Measurements from ENCODE around the gene LRRC23. TPM values are rescaled to one million over a fixed set of nuclear protein-coding genes. Genes with fewer than 3 reads are reported as not detected.
A peak's percentile ranks its signal among the peaks of the same experiment; 100 is the strongest.

Gene LRRC23
- total and polyA plus RNA-seq, 2 of the 4 experiments (the other 2 are of a cell fraction) = 11.1 to 11.4 TPM

- Histone ChIP-seq H2BK5ac (ENCODE audit: low read depth, low read length, poor library complexity, severe bottlenecking) (peak overlapping the region; percentile 18), H4K91ac (ENCODE audit: insufficient read depth, low read depth, low read length) (no peak overlapping the region; the same call in 1 of the 2 replicates), H2BK120ac (ENCODE audit: low read depth, low read length) (no peak overlapping the region), H3K23ac (ENCODE audit: low read depth, low read length) (peak overlapping the region; percentile 43; the same call in 1 of the 2 replicates), H3K9me3 (ENCODE audit: control insufficient read depth, insufficient read depth, low read length) (no peaks in the 10 kb centered on the region), H3K27me3 (ENCODE audit: control insufficient read depth, insufficient read depth, low read length) (no peaks in the 10 kb centered on the region), H3K9ac (ENCODE audit: low read depth, low read length) (no peak overlapping the region; the same call in 1 of the 2 replicates), H3K56ac (ENCODE audit: extremely low read depth, insufficient read depth, low read length) (no peak overlapping the region), H2AK5ac (ENCODE audit: low read depth, low read length) (no peak overlapping the region; the same call in 1 of the 2 replicates), H2AK9ac (replicated peaks; ENCODE audit: low read depth, low read length, poor library complexity) (peak overlapping the region; percentile 33), H3K9me1 (ENCODE audit: insufficient read depth, low read length) (peaks cover 9% of the 10 kb centered on the region), H4K8ac (ENCODE audit: low read depth in 2 of 2, low read length in 2 of 2) (0 out of 4 replicates have a peak overlapping the region, but pooled peaks of 1 of the 2 experiments have one; percentile 1), H2BK15ac (ENCODE audit: low read depth, low read length) (no peak overlapping the region), H4K5ac (ENCODE audit: low read depth, low read length) (no peak overlapping the region), H3K18ac (ENCODE audit: low read depth, low read length) (no peak overlapping the region), H2AFZ (replicated peaks; ENCODE audit: low read length, poor library complexity) (no peak overlapping the region), H2BK20ac (ENCODE audit: low read depth, low read length) (no peak overlapping the region), H3K36me3 (ENCODE audit: control insufficient read depth, insufficient read depth, low read length) (peaks cover 46% of the 10 kb centered on the region), H3K4me2 (ENCODE audit: low read depth, low read length) (no peak overlapping the region), H4K20me1 (ENCODE audit: insufficient read depth, low read length) (peaks cover 55% of the 10 kb centered on the region), H3K27ac (ENCODE audit: insufficient read depth, low read length) (peak overlapping the region; percentile 8; the same call in 1 of the 2 replicates), H3K4me3 (ENCODE audit: insufficient read depth, low read depth, low read length) (no peak overlapping the region), H3K79me1 (ENCODE audit: low read depth in 1 of 2, low read length in 2 of 2) (peaks cover 6 to 65% of the 10 kb centered on the region in 2 experiments; a peak in 3 of 4 replicates), H3K14ac (replicated peaks; ENCODE audit: low read depth, low read length) (no peak overlapping the region), H3K4me1 (ENCODE audit: control insufficient read depth, insufficient read depth, low read length) (peaks cover 14% of the 10 kb centered on the region), H3K4ac (ENCODE audit: low read depth, low read length) (no peak overlapping the region; the same call in 1 of the 2 replicates)
- BruUV-seq (replicated peaks) = no TSS peak
- dilution Hi-C loops (cut with HindIII; ENCODE audit: low sequenced_read_pairs, unreplicated experiment) (no loop called here), in situ Hi-C loops (cut with MboI; ENCODE audit: low sequenced_read_pairs) (no loop called here), intact Hi-C loops (cut with micrococcal nuclease) (no loop called here)
- ChIA-PET CTCF (no interaction called here), POLR2A (ENCODE audit: unreplicated experiment) (interaction anchor here (0.6 kb wide), 1 partner anchor 245 kb away, joined by 6 read pairs; no protein-coding TSS in a partner anchor)
- TF ChIP-seq CEBPB (IDR thresholded peaks at IDR 0.05; ENCODE audit: low read depth, low read length) (no peak), NFE2L2 (IDR thresholded peaks at IDR 0.05; ENCODE audit: low read depth, low read length) (no peak), MAZ (IDR thresholded peaks at IDR 0.05; ENCODE audit: borderline replicate concordance, low read depth, low read length) (no peak), RFX5 (IDR thresholded peaks at IDR 0.05; ENCODE audit: low read depth, low read length) (no peak), POLR2A (IDR thresholded peaks at IDR 0.05; ENCODE audit: low read depth, low read length) (no peak), CHD1 (IDR thresholded peaks at IDR 0.05; ENCODE audit: low read depth, low read length) (no peak), MAFK (IDR thresholded peaks at IDR 0.05; ENCODE audit: low read depth, low read length) (no peak), USF2 (IDR thresholded peaks at IDR 0.05; ENCODE audit: low read depth, low read length) (no peak), RCOR1 (IDR thresholded peaks at IDR 0.05; ENCODE audit: insufficient replicate concordance, low read length) (no peak), BHLHE40 (IDR thresholded peaks at IDR 0.05; ENCODE audit: low read depth, low read length) (no peak), CTCF (conservative IDR thresholded peaks at IDR 0.05; ENCODE audit: low read depth, low read length) (no peak), ELK1 (IDR thresholded peaks at IDR 0.05; ENCODE audit: borderline replicate concordance, low read depth, low read length) (no peak), MXI1 (IDR thresholded peaks at IDR 0.05; ENCODE audit: borderline replicate concordance, low read depth, low read length) (no peak), SMC3 (IDR thresholded peaks at IDR 0.05; ENCODE audit: low read depth, low read length) (no peak), RAD21 (IDR thresholded peaks at IDR 0.05; ENCODE audit: low read length) (no peak), FOS (IDR thresholded peaks at IDR 0.05; ENCODE audit: low read depth, low read length) (no peak)
- no peak for ATAC-seq (ENCODE audit: low read depth)
- 20% methylated on average over 3 of the region's 8 CpGs; no CpG with 5 or more reads in 1 of the 2 experiments for WGBS, 2 experiments (ENCODE audit: extremely low coverage in 2 of 2, insufficient read length in 1 of 2)
- DNase-seq = peak; percentile 54
Measured at GRCh38 chr12:6934110-6934509, 29.5 kb downstream of the LRRC23 start.
